K562 (cell line): Measurements from ENCODE around the gene NRG3. TPM values are rescaled to one million over a fixed set of nuclear protein-coding genes. Genes with fewer than 3 reads are reported as not detected.

Experiments used
- CXXC5 ChIP-seq: fragments of 250-450 bp; sonication (Bioruptor Pico); IDR thresholded peaks from 2 replicates; pipeline ENCODE4 v1.8.0; 2022; ENCODE audit warnings: inconsistent platforms, mild to moderate bottlenecking, moderate library complexity
- GTF2B ChIP-seq: IDR thresholded peaks from 2 replicates; pipeline ENCODE4 v1.6.1; 2011; ENCODE audit not compliant: insufficient read length; ENCODE audit errors: extremely low read depth
- MITF ChIP-seq: IDR thresholded peaks from 2 replicates; pipeline ENCODE4 v1.6.1; 2014; ENCODE audit warnings: antibody characterized with exemption
- MYBL2 ChIP-seq, 2 experiments: fragments of 450-650 bp in 1 of 2; sonication (generic) in 1 of 2; formaldehyde crosslinking in 1 of 2; IDR thresholded peaks; 2 replicates each; pipeline versions ENCODE4 v1.6.1 to v1.8.1; 2017 to 2022; ENCODE audit warnings: borderline replicate concordance in 1 of 2, inconsistent platforms in 1 of 2, low read depth in 1 of 2, mild to moderate bottlenecking in 1 of 2, missing genetic modification reagents in 1 of 2, moderate library complexity in 1 of 2
- PRPF4 ChIP-seq: fragments of 200-400 bp; formaldehyde crosslinking; IDR thresholded peaks from one replicate; pipeline ENCODE4 v1.6.1; 2017; ENCODE audit warnings: low read length, low read depth, mild to moderate bottlenecking; ENCODE audit not compliant: insufficient read depth, poor library complexity, severe bottlenecking
- RBM15 ChIP-seq: fragments of 200-400 bp; formaldehyde crosslinking; IDR thresholded peaks from 2 replicates; pipeline ENCODE4 v1.6.1; 2018; ENCODE audit warnings: mild to moderate bottlenecking, low read length, moderate library complexity; ENCODE audit not compliant: insufficient read depth
- SMAD2 ChIP-seq: fragments of 150-350 bp; IDR thresholded peaks from 2 replicates; pipeline ENCODE4 v1.6.1; 2014; ENCODE audit warnings: low read depth, mild to moderate bottlenecking, low read length
- SRSF7 ChIP-seq: fragments of 200-400 bp; formaldehyde crosslinking; optimal IDR thresholded peaks from 2 replicates; pipeline ENCODE3; 2017; ENCODE audit warnings: mild to moderate bottlenecking, low read depth, low read length
- TGIF2 ChIP-seq: sonication (generic); formaldehyde crosslinking; IDR thresholded peaks from 2 replicates; pipeline ENCODE4 v1.8.1; 2022; ENCODE audit warnings: mild to moderate bottlenecking, missing genetic modification reagents, moderate library complexity
- polyA plus RNA-seq, 8 experiments: library from polyadenylated mRNA; depleted of rRNA in 4 of 8; stranded (reverse) in 5 of 8; unstranded in 3 of 8; fragments of >200 nt; fragmentation: Nextera tagmentation in 2 of 8; fragmentation: Illumina TruSeq in 1 of 8; extraction: Ambion mirVana in 2 of 8; extraction: Trizol in 1 of 8; gene quantifications; 2 replicates each; pipeline versions ENCODE4 v1.2.1 to v1.2.3, GENCODE V29; 2011 to 2014; ENCODE audit warnings: inconsistent platforms in 1 of 8, missing spikeins in 1 of 8
- total RNA-seq, 7 experiments: library from RNA; depleted of rRNA in 6 of 7; stranded (reverse); fragments of >200 nt in 6 of 7; fragmentation: Illumina TruSeq in 2 of 7; extraction: Trizol in 2 of 7; gene quantifications; 2 replicates each; pipeline versions ENCODE4 v1.2.1 to v1.2.3, GENCODE V29; 2011 to 2021; ENCODE audit warnings: low replicate concordance in 1 of 7

The NRG3 gene
- total and polyA plus RNA-seq, 9 of the 15 experiments (the other 6 are each of a cell fraction or from before 2014, with no cell fraction given), result not detected

GRCh38 chr10:83012866-83013265, 1137.9 kb downstream of the NRG3 start (continued):
- TF ChIP-seq CXXC5 (CRISPR knock-in tag), result no peak
- no peak for TF ChIP-seq MYBL2 (IDR thresholded peaks at IDR 0.05; ENCODE audit: low read depth)
- TF ChIP-seq MYBL2 (CRISPR knock-in tag; IDR thresholded peaks at IDR 0.05; ENCODE audit: borderline replicate concordance), result no peak
- TF ChIP-seq SMAD2, result no peak
- no peak for TF ChIP-seq TGIF2 (CRISPR knock-in tag)
- no peak for TF ChIP-seq SRSF7
- no peak for TF ChIP-seq MITF
- no peak for TF ChIP-seq RBM15
- TF ChIP-seq GTF2B, result no peak
- no peak for TF ChIP-seq PRPF4
